MM.1S (cell line): Measurements from ENCODE around the gene PGS1.

Experiments
- EZH2 ChIP-seq: fragments of 300-600 bp; sonication (generic); optimal IDR thresholded peaks from 2 replicates; pipeline ENCODE3; 2017; ENCODE audit warnings: low read depth, mild to moderate bottlenecking, antibody characterized with exemption, low read length, mixed read lengths
- TF ChIP-seq, protein P1 (sequence below): fragments of 300-600 bp; sonication (generic); IDR thresholded peaks from 2 replicates; pipeline ENCODE4 v1.5.1; 2016; ENCODE audit warnings: antibody characterized with exemption, low read length, mixed read lengths

DNA sequence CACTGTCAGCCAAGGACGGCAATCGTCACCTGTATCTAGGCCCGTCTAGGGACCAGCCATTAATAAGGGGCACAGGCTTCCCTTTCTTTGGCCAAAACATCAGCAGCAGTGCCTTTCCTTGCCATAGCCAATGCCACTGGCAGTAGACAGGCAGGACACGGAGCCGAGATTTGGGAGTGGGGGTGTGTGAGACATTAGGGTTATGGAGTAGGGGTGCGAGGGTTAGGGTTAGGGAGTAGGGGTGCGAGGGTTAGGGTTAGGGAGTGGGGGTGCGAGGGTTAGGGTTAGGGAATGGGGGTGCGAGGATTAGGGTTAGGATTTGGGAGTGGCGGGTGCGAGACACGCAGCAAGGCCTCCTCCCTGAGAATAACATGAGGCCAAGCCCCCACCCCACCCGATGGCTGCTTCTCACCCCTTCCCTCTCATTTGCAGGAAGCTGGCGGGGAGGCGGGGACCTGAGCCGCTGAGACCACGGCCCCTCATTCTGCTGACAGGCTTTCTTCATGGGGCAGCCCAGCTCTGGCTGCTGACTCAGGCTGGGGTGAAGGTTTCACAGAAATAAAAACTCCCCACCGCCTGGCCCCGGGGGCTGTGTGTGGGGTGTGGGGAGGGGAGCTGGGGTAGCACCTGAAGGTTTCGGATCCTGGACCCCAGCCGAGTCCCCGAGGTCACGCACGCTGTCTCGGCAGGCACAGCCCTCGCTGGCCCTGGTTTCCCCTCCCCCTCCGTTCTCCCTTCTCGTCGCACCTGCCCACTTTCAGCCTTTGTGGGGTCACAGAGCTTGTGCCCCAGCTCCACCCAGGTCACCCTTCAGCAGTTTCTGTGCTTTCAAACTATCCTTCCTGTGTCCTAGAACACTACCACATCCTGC is 93.8 kb downstream of the PGS1 start:
- TF ChIP-seq, protein P1, sequence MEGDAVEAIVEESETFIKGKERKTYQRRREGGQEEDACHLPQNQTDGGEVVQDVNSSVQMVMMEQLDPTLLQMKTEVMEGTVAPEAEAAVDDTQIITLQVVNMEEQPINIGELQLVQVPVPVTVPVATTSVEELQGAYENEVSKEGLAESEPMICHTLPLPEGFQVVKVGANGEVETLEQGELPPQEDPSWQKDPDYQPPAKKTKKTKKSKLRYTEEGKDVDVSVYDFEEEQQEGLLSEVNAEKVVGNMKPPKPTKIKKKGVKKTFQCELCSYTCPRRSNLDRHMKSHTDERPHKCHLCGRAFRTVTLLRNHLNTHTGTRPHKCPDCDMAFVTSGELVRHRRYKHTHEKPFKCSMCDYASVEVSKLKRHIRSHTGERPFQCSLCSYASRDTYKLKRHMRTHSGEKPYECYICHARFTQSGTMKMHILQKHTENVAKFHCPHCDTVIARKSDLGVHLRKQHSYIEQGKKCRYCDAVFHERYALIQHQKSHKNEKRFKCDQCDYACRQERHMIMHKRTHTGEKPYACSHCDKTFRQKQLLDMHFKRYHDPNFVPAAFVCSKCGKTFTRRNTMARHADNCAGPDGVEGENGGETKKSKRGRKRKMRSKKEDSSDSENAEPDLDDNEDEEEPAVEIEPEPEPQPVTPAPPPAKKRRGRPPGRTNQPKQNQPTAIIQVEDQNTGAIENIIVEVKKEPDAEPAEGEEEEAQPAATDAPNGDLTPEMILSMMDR, result no peak
- no peak for TF ChIP-seq EZH2
